DMS153 (cell line): Measurements from ENCODE around the gene RBM15.

Experiments used
- DNase-seq: peaks from one replicate; lab custom pipeline; 2025; lab: John Stamatoyannopoulos, UW

The RBM15 gene

GRCh38 chr1:110321045-110321444, 18.1 kb upstream of the RBM15 start:
- DNase-seq = no peak

GRCh38 chr1:110321846-110322245, 17.3 kb upstream of the RBM15 start:
- DNase-seq = no peak

- no peak for DNase-seq
Observed at GRCh38 chr1:110324667-110325066, 14.5 kb upstream of the RBM15 start.

GRCh38 chr1:110326826-110327225, 12.4 kb upstream of the RBM15 start:
- no peak for DNase-seq

- no peak for DNase-seq
Observed at GRCh38 chr1:110328274-110328673, 10.9 kb upstream of the RBM15 start.

GRCh38 chr1:110328700-110329099, 10.5 kb upstream of the RBM15 start:
- no peak for DNase-seq

GRCh38 chr1:110335265-110335664, 3.9 kb upstream of the RBM15 start:
- no peak for DNase-seq

- no peak for DNase-seq
Observed at GRCh38 chr1:110336300-110337039, 2.7 kb upstream of the RBM15 start.

- peak; percentile 47 for DNase-seq
Observed at GRCh38 chr1:110337704-110338308, 1.4 kb upstream of the RBM15 start.

GRCh38 chr1:110338309-110338885, 780 bp upstream of the RBM15 start:
- peak; percentile 93 for DNase-seq

- DNase-seq = no peak
Observed at GRCh38 chr1:110339407-110340206, 430 bp downstream of the RBM15 start.

- no peak for DNase-seq
Observed at GRCh38 chr1:110340207-110340468, 961 bp downstream of the RBM15 start.

GRCh38 chr1:110341146-110341871, 2.1 kb downstream of the RBM15 start:
- no peak for DNase-seq

- no peak for DNase-seq
Observed at GRCh38 chr1:110341872-110342331, 2.7 kb downstream of the RBM15 start.

- no peak for DNase-seq
Observed at GRCh38 chr1:110343249-110343648, 4.1 kb downstream of the RBM15 start.

GRCh38 chr1:110344152-110344551, 5.0 kb downstream of the RBM15 start:
- DNase-seq = no peak

GRCh38 chr1:110345480-110345879, 6.3 kb downstream of the RBM15 start:
- no peak for DNase-seq

- no peak for DNase-seq
Observed at GRCh38 chr1:110346690-110347089, 7.5 kb downstream of the RBM15 start.

- no peak for DNase-seq
Observed at GRCh38 chr1:110347182-110347893, 8.2 kb downstream of the RBM15 start.

- no peak for DNase-seq
Observed at GRCh38 chr1:110348050-110348449, 8.9 kb downstream of the RBM15 start.

- no peak for DNase-seq
Observed at GRCh38 chr1:110348771-110349170, 9.6 kb downstream of the RBM15 start.
